Glomerular endothelial cell (primary cell): ENCODE results near the gene HOTAIR. TPM values are rescaled to one million over a fixed set of nuclear protein-coding genes. Genes with fewer than 3 reads are reported as not detected.

ENCODE experiments used
- DNase-seq: peaks from one replicate; pipeline ENCODE4 v3.0.0-alpha.2; 2011; ENCODE audit warnings: low read depth, low spot score; ENCODE audit errors: extremely low read depth
- total RNA-seq: library from RNA; depleted of rRNA; stranded (reverse); fragments of >200 nt; gene quantifications from 2 replicates; pipeline ENCODE4 v1.2.3, GENCODE V29; 2015

HOTAIR gene
- total RNA-seq, 1 donor from 2014 or later = 0.12 TPM

DNA sequence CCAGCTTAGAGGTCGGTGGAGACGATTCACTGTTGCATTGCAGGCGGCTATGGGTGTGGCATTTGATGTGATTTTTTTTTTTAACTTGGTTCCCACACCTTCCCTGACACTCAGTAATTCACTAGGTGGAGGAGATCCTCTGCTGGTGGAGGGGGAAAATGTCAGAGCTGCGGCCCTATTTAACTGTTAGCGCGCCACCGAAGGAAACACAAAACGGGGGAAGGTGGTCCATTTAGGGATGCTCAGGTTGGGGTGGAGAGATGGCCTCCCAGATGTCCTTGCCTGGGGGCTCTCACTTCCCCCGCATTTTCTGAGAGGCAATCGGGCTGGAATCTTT lies 24.3 kb downstream of the HOTAIR start:
- DNase-seq = no peak

DNA sequence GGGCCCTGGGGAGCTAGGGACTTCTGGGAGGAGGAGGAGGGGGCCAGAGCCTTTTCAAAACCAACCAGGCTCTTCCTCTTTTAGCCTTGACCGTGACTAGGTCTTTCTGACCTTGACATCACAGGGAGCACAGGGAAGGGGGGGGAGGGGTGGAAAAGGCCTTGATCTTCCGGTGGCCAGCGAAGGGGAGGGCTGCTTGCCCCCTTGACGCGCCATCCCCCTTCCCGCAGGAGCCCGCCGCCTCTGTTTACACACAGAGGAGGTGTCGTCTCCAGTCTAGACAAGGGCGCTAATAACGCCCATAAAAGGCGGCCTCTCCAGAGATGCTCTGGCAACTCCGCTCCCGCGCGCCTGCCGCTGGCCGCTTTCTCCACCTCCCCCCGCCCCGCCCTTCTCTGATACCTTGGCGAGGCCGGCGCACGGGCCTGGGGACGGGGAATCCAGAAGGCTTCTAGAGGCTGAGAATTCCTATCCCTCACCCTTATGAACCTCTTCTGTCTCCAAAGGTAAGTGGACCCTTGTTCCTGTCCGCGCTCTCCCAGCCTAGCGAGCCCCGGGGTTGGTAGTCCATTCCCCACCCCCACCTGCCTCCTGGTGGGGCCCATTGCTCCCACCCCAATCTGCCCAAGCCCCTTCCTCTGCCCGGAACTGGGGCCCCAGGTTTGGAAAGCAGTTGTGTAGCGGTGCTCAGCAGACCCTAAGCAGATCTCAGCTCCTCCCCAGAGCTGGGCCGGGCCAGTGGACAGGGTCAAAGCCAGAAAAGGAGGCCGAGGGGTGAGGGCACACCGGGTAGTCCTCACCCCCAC lies 24.9 kb downstream of the HOTAIR start:
- DNase-seq = no peak

DNA sequence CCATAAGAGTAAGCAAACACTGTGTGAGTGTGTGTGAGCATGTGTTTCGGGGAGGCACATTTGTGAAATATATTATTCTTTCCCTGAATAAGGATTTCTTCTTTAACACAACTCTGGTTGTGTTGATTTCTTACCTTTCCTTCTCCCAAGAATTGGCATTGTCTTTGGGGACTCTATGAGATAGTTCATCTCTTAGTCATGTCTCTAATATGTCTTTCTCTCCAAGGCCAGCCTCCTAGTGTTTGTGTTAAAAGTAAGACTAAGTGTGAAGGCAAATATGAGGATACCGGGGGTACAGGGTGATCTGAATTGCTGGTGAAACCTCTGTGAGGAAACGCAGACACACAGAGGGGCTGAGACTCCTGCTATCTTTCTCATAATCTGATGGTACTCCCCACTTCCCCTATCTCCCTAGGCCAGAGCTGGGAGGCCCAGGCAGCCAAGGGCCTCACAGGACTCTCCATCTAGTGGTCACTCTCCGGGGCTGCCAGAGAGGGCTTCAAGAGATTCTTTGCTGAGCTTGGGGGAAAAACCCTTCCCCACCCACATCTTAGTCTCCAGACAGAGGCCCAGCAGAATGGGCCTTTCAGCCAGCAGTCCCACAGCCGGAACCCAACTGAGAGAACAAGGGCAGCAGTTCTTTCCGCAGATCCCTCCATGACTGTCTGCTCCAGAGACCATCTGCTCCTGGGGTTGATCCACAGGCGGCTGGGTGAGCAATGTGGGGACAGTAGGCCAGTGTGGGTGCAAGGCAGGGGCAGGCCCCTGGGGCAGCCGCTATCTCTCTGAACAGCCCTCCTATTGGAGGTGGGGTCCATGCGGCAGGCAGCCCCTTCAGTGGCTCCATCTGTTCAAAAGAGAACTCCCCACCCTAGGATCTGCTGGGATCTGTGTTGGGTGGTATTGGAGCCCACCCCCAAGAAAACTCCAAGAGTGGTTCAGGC lies 25.8 kb downstream of the HOTAIR start:
- no peak for DNase-seq

GRCh38 chr12:53947743-53948142 lies 27.0 kb downstream of the HOTAIR start:
- DNase-seq = no peak

DNA sequence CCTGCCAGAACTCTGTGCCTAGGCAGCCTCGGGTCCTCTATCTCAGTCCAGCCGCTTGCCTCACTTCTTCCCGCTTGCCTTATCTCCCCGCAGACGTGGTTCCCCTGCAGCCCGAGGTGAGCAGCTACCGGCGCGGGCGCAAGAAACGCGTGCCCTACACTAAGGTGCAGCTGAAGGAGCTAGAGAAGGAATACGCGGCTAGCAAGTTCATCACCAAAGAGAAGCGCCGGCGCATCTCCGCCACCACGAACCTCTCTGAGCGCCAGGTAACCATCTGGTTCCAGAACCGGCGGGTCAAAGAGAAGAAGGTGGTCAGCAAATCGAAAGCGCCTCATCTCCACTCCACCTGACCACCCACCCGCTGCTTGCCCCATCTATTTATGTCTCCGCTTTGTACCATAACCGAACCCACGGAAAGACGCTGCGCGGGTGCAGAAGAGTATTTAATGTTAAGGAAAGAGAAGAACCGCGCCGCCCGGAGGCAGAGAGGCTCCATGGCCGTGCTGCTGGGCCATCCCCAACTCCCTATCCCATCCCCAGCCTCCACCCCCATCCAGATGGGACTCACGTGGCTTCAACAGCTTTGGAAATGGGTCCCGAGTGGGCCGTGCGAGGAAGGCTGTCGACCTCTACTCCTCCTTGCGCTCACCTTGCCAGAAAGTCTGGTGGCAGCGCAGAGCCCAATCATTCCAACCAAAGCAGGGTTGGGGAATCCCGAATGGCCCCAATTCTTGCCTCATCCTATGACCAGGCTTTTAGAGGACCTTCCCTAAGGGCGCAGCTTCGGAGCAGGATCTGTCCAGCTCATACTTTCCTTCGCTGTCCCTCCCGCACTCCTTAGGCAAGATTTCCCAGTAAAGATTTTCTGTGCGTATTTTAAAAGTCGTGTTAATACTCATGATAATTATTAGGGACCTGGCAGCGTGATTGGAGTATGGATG lies 29.6 kb downstream of the HOTAIR start:
- DNase-seq = no peak

- DNase-seq = no peak
Observed at GRCh38 chr12:53944209-53944608, 30.5 kb downstream of the HOTAIR start.

- no peak for DNase-seq
Observed at GRCh38 chr12:53942467-53942997, 32.2 kb downstream of the HOTAIR start.

- DNase-seq = no peak
Observed at GRCh38 chr12:53941750-53942149, 33.0 kb downstream of the HOTAIR start.

- DNase-seq = no peak
Observed at GRCh38 chr12:53941187-53941586, 33.6 kb downstream of the HOTAIR start.

DNA sequence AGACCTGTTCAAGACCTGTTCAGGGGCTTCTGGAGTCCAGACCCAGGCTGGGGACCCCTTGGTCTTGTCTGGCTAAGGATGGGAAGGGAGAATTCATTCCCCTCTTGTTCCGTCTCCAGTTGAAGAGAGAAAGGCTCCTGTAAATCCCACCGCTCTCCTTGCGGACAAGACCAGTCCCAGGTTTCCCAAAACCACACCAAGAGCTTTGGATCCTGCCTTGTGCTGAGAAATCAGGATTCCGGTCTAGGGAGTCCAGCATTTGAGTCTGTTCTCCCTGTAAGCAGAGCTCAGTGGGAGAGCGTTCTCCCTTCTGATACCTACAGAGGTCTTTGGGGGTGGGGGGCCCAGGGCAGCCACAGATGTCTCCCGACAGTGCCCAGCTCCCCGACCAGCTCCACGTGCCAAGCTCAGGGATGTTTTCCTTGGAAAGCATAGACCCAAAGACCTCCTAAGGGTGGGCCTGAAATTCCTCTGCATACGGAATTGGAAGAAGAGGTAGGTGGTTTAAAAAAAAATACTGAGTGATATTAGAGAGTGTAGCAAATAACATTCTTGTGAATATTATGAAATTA lies 34.2 kb downstream of the HOTAIR start:
- no peak for DNase-seq

DNA sequence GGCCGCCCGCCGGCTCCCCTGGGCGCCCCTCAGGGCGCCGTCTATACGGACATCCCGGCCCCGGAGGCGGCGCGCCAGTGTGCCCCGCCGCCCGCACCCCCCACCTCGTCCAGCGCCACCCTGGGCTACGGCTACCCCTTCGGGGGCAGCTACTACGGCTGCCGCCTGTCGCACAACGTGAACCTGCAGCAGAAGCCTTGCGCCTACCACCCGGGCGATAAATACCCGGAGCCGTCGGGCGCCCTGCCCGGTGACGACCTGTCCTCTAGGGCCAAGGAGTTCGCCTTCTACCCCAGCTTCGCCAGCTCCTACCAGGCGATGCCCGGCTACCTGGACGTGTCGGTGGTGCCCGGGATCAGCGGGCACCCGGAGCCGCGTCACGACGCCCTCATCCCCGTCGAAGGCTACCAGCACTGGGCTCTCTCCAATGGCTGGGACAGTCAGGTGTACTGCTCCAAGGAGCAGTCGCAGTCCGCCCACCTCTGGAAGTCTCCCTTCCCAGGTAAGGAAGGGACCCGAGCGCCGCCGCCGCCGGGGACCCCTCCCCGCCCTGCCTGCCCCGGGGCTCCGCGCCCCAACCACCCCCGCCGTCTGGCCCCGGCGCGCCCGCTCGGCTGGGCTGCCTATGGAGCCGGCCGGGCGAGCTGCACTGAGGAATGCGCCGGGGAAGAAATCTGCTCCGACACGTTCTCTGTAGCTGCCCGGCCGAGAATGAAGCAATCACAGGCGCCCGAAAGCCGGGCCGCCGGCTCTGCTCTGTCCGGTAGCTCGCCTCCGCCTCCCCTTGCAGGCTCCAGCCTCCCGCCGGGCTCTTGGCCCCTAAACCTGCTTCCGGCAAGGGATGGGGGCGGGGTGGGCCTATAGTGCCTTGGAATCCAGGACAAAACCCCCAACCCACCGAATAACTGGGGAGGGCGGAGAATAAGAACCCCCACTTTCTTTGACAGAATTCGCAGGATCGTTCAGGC lies 35.3 kb downstream of the HOTAIR start:
- DNase-seq = no peak

DNA sequence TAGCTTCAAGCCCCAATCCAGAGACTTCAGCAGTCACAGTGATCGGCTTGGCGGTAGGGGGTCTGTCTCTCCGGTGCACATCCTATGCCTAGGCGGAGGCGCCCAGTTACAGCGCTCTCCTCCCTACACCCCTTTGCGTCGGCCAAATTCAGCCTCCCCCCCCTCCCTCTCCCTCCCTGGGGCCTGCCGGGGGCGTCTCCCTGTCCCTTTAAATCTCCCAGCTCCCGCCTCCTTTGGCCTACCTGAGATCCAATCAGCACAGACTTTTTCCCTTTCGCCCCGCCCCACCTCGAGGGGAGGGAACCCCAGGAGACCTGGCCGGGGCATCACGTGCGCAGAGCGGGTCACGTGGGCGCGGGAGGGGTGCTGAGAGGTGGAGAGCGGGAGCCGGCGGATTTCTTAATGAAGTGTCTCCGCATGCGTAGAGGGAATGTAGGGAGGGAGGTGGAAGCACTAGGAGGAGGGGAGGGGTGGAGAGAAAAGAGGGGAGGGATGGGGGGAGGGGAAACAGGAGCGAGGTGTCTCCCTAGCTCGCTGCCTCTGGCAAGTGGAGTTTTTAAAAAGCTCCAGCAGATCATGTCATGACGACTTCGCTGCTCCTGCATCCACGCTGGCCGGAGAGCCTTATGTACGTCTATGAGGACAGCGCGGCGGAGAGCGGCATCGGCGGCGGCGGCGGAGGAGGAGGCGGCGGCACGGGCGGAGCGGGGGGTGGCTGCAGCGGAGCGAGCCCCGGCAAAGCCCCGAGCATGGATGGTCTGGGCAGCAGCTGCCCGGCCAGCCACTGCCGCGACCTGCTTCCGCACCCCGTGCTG lies 36.2 kb downstream of the HOTAIR start, which contains the start of gene HOXC13:
HOXC13 (plus strand) TSS at position 506 of the 815 bp plus-strand sequence; CDS start at position 582, 76 bp downstream.
- no peak for DNase-seq

DNA sequence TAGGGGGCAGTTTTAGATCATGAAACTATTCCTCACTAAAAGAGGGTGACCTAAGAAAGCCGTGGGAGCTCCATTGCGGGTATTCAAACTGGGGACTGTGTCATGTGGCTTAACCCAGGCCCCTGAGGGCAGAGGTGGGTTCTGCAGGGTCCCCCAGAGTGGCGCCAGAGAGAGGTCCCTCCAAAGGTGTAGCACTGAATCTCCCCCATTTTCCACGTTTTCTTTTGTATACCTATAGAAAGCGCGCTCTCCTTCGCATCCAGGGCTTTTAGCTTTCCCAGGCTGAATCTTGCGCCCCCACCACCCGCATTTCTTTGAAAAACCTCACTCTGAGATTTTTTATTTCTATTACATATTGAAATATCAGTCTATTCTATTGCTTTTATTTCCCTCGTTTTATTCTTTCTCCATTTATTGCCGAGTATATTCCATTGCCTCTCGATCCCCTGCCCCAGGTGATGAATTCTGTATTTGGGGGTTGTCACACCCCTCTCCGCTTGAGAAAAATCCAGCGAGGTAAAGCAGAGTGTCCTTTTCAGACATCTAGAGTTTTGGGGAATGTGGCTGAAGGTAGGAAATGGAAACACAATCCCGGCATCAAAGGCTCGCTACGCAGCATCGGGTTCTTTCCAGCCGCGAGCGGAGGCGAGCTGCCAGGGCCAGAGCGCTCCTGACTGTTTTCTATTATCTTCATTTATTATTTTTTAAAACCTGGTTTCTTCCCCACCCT lies 37.0 kb downstream of the HOTAIR start:
- no peak for DNase-seq

- no peak for DNase-seq
Observed at GRCh38 chr12:53937099-53937498, 37.7 kb downstream of the HOTAIR start.

- DNase-seq = no peak
Observed at GRCh38 chr12:53935383-53936341, 39.1 kb downstream of the HOTAIR start.

DNA sequence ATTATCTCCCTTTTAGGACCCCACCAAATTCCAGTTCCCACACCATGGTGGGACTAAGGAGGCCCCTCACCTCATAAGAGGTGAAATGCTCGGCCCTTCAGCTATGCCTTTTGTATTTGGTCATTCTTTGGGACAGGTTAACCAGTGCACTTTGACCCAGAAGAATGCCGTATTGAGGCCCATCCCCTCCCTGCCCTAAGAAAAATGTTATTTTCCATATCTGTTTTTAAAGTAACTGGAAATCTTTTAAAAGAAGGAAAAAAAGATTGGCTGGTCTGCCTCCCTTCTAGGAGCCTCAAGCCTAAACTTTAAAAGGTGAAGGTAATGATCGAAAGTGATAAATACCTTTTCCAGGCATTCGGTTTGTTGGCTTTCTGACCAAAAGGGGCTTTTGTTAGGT lies 41.8 kb downstream of the HOTAIR start:
- no peak for DNase-seq
